NCI-H1436 (cell line): ENCODE data around the gene DCST2.

ENCODE experiments used
- DNase-seq: peaks from one replicate; lab custom pipeline; 2025; lab: John Stamatoyannopoulos, UW

The DCST2 gene

DNA sequence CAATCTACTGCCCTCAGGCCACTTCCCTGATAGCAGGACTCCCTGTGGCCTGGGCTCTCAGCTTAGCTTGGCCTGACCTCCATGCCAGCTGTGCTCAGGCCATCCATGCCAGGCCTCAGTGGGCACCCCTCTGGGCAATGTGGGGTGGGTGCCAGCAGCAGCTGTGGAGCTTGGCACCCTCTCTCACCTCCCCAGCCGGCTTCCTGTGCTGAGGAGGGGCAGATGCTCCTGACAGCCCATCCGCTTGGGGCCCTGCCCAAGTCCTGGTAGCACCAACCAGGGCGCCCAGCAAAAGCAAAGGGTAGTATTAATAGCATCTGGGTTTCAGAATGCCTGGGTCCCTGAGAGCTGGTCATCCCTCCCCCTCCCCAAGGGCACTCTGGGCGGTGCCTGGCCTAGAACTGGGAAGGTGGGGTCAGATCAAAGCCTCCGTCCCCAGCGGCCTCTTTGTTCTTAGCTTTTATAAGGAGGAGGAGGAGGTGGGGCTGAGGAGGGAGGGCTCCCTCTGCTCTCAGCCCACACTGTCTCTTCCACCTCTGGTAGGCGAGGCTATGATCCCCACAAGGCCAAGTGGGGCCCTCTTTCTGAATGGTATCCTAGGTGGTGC lies 36.1 kb upstream of the DCST2 start:
- DNase-seq, result no peak

DNA sequence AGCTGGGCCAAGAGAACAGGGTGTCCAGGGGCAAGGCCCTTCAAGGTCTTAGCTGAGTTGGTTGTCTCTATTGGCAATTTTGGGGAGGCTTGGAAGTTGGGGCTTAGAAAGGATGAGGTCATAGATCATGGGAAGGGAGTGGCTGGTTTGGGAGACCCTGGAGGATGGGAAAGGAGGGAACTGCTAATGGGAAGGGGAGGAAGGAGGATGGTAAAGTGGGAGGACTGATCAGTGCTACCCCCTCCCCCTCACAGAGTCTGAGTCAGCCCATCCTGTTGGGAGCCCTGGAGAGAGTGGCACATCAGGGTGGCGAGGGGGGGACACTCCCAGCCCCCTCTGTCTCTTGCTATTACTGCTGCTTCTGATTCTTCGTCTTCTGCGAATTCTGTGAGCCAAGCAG lies 35.0 kb upstream of the DCST2 start:
- no peak for DNase-seq

DNA sequence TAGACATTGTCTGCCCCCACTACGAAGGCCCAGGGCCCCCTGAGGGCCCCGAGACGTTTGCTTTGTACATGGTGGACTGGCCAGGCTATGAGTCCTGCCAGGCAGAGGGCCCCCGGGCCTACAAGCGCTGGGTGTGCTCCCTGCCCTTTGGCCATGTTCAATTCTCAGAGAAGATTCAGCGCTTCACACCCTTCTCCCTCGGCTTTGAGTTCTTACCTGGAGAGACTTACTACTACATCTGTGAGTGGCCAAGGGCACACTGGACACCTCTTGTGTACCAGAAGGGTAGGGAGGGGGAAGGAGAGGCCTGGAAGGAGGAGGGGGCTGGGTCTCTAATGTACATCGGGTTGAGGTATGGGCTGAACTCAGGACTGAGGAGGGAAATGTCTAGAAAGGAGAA lies 33.2 kb upstream of the DCST2 start:
- DNase-seq, result no peak

DNA sequence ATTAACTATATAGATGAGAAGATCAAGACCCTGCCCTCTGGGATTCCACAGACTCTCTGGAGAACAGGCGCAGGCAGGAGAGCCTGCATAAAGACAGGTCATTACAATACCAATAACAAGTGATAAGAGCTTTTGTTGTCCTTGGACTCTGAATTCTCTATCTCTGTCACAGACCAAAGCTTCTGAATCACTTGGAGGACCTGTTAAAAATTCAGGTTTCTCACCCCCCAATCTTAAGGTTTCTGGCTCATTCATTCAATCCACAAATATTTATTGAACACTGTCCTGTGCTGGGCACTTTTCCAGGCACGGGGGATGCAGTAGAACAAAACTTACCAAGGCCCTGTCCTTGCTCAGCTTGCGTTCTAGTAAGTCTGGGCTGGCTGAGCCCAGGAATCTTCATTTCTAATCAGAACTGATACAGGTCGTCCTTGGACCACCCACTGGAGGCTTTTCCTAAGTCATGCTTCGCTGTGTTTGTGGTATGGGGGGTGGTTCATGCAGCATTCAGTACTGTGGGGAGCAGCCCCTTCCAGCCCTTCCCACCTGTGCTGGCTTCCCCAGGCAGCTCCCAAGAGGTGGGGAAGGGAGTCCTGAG lies 31.4 kb upstream of the DCST2 start:
- DNase-seq, result no peak

DNA sequence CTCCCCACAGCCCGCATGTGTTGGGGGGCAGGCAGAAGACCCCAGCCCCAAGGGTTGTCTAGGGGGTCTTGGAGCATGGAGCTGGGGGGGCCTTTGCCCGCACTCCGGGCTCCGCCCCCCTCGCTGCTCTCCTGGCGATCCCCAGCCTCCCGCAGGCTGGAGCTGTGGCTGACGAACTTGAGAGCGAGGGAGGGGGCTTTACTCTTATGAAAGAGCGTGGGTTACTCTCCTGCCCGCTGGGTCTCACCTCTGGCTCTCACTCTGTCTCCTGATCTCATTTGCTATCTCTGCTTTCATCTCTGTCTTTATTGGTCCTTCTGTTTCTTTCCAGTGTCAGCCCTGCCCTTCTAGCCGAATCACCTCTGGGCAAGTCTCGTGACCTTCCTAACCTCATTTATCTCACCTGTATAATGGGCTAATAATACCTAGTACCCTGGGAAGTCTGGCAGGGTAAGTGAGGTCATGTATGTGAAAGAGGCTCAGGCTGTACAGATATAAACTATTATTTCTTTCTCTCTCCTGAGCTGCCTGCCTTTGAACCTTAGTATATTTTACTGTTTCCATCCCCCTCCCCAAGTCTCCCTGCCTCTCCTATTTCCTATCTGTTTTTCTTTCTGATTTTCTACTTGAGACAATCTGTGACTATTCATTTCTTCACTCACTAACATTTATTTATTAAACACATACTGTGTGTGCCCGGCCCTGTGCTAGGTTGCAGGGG lies 30.7 kb upstream of the DCST2 start:
- DNase-seq, result no peak

DNA sequence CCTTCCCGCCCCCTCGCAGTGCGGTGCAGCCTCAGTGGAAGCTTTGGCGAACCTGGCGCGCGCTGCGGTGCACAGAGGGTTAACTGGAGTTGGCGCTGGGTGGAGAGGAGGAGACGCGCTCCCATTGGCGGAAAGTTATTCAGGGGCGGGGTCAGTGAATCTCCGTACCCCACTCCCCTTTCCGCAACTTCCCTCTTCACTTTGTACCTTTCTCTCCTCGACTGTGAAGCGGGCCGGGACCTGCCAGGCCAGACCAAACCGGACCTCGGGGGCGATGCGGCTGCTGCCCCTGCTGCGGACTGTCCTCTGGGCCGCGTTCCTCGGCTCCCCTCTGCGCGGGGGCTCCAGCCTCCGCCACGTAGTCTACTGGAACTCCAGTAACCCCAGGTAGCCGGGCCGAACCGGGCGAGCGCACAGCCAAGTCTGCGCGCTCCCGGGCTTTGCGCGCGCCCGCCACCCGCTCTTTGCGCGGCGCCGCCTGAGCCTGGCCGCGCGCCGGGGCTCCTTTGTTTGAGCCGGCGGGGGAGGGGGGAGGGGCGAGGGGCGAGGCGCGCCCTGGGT lies 30.0 kb upstream of the DCST2 start, which contains the start of gene EFNA4:
TSS of gene EFNA4 (plus strand) at position 191 of the 561 bp plus-strand sequence. CDS start at position 275, 84 bp downstream.
- DNase-seq, result peak; percentile 47

DNA sequence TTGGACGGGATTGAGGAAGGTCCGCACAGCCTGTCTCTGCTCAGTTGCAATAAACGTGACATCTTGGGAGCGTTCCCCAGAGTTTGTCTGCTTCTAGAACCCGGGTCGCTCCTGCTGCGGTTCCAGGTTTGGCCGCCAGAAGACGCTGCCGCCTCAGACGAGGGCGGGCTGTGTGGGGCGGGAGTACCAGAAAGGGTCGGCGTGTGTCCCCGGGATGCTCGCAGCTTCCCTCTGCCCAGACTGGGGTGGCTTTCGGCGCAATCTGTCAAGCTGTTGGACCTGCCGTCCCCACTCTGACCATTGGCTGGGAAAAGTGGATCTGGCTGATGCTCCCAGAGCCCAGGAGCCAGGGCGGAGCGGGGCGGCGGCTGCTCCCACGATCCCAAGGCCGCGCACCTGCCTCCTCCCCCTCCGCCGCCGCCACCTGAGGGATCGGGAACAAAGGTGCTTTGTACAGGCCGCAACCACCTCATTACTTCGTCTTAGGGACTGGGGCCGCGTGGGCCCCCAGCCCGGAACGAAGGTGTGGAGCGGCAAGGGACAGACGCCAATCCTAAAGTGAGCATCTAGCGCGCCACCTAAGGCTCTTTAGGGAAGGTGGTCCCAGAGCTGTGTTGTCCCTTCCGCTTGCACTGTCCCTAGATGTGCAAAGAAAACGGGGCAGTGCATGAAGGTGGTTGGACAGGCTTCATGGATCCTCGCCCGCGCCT lies 29.3 kb upstream of the DCST2 start:
- DNase-seq, result peak; percentile 66

DNA sequence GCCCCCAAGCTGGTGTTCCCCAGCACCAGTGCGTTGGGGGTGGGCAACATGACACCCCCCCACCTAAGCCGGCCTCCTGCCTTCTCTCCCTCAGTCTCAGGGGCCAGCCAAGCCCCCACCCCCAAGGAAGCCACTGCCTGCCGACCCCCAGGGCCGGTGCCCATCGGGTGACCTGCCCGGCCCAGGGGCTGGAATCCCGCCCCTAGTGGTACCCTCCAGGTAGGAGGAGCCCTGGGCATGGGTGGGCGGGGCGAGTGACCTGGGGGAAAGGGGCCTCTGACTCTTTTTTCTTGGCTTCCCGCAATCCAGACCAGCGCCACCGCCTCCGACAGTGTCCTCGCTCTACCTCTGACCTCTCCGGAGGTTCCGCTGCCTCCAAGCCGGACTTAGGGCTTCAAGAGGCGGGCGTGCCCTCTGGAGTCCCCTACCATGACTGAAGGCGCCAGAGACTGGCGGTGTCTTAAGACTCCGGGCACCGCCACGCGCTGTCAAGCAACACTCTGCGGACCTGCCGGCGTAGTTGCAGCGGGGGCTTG lies 28.6 kb upstream of the DCST2 start:
- no peak for DNase-seq

DNA sequence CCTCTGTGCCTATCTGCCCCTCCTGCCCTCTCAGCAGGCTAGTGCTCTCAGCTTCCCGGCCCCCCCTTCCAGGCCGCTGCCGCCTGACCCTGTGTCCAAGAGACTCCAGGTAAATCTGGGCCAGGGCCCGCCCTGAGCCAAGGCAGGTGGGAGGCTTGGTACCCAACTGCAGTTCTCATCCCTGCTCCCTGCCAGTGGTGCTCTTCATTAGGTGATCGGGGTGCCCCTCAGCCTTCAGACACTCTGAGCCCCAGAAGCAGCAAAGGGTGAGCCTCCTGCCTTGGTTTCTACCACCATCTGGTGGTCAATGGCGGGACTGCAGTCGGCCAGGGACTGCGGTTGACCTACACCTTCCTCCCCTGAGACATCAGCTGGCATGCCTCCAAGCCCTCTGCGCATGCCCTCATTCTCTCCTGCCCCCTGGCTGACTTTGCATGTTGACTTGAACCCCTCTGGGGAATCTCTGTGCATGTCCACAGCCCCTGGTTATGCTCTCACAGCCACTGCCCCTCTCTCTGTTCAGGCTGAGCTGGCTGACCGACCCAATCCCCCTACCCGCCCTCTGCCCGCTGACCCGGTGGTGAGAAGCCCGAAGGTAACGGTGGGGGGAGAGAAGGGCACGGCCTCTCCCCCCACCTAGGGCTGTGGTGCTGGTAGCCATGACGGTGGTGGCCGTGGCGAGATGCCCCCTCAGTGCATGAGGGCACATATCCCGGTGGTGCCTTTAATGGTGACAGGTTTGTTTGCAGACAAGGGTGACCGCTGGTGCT lies 28.0 kb upstream of the DCST2 start:
- DNase-seq, result peak; percentile 92

DNA sequence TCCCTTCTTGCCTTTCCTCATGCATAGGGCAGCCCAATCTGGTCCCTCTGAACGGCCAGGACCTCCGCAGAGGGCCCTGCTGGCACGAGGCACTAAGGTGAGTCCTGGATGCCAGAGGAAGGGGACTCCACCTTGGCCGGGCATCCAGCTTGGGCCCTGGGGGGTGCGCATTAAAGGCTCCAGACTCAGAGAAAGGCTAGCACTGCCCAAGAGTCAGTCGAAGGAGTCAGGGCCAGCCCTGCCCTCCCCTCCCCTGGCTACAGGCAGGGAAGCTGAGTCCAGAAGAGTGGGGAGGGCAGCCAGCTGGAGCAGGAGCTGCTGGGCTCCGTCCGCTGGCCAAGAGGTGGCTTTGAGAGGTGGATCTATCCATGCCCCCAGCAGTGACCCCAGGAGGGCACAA lies 27.2 kb upstream of the DCST2 start:
- no peak for DNase-seq

DNA sequence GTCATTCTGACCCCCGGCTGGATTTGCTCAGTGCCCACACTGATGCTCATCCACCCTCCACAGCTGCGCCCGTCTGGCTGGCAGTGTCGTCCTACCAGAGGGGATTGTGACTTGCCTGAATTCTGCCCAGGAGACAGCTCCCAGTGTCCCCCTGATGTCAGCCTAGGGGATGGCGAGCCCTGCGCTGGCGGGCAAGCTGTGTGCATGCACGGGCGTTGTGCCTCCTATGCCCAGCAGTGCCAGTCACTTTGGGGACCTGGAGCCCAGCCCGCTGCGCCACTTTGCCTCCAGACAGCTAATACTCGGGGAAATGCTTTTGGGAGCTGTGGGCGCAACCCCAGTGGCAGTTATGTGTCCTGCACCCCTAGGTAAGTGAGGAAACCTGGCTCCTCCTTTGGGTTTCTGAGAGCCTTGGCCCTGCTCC lies 24.2 kb upstream of the DCST2 start:
- no peak for DNase-seq

DNA sequence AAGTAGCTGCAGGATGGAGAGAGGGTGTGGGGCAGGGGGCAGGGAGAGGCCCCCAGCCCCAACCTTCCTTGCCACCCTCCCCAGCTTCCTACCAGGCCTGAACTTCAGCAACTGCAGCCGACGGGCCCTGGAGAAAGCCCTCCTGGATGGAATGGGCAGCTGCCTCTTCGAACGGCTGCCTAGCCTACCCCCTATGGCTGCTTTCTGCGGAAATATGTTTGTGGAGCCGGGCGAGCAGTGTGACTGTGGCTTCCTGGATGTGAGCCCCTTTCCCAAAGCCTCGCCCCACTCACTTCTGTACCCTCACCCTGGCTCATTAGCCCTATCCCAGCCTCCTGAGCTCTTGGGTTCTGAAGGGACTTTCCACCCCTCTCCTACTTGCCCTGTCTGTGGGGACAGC lies 23.5 kb upstream of the DCST2 start:
- DNase-seq, result no peak

DNA sequence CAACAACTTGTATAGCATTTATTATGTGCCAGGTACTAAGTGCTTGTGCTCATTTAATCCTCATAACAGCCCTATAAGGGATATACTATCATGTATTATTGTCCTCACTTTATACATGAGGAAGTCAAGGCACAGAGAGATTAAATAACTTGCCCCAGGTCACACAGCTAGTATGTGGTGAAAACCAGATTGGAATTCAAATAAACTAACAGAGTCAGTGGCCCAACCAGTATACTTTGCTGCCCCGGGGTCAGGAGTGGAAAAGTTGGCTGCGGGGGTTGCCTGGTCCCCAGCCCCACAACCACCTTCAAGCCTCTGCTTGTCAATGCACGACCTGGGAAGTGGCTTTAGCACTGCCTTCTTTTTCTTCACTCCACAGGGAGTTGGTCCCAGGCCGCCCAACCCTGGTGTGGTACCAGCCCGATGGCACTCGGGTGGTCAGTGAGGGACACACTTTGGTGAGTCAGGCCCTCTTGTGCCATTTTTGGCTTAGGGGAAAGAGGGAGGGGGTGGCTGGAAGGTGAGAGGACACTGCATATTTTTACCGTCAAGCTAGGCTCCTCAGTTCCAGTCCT lies 20.0 kb upstream of the DCST2 start:
- DNase-seq, result no peak

DNA sequence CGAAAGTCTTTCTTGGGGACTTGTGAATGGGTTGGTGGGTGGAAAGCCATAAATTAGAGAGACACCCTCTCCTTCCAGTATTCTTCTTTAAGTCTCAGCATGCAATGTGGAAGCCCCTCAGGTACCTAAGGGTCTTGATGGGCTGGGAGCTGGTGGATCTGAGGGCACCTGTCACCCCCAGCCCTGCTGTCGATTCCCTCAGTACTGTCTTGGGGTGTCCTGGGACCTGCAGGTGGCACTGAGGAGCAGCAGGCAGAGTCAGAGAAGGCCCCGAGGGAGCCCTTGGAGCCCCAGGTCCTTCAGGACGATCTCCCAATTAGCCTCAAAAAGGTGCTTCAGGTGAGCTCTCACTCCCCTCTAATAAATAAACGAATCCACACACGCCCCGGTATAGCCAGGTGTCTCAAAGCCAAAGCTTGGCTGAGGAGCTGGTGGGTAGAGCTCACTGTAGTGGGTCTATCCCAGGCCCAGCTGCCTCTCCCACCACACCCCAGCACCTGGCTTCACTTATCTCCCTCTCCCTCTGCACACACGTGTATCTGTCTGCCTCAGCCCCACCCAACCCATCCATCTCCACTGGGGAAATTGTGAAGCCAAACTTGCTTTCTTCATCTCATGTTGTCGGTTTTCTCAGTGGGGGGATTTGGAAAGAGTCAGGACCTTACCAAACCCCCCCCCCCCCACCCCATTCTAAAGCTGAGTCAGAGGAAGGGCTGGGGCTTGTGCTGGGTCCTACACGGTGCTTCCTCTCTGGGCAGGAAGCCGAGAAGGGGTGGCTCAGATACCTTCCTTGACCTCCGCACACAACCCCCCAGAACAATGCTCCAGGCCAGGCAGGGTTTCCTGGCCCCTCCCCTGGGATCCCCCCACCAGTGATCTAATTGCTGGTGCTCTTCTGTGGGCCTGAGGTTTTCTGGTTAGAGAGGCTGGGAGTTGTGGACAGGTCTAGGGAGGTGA lies 19.1 kb upstream of the DCST2 start:
- peak; percentile 80 for DNase-seq

DNA sequence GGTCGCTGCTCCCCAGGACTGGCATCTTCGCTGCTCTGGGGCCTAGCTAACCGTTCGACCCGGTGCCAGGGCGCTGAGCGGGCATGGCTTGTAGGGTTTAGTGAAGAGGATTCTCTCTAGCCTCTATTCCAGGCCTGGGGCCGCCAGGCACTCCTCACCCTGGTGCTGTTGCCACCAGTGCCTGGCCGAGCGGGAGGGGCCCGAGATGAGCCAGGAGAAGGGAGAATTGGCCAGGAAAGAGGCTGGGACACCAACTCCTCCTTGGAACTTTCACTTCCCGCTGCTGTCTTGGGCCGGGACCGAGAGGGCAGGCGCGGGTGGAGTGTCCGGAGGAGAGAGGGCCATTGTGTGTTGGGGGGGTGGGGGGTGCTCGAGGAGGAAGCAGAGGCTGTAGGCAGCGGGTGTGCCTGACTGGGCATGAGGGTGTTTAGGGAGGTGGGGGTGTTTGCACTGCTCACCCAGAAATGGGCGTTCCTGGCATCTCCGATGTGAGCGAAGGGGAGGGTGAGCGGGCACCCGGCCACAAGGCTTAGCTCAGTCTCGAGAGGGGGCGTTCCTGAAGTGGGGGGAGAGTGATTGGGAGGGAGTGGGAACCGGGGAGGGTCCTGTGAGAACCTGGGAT lies 18.3 kb upstream of the DCST2 start:
- DNase-seq, result peak; percentile 51

DNA sequence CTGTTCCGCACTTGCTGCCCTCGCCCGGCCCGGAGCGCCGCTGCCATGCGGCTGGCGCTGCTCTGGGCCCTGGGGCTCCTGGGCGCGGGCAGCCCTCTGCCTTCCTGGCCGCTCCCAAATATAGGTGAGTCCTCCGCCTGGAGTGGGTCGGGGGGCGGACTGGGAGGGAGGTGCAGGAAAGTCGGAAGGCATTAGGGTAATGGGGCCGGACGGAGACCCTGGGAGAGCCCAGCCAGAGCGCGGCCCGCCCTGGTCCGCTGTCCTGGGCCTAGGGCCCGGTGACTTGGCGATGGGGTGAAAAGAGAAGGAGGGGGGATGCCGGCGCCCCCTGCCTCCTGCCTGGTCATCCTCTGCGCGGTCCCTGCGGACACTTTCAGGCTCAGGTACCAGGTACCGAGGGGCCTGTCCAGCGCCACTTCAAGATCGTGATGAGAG lies 17.8 kb upstream of the DCST2 start:
- DNase-seq, result no peak

DNA sequence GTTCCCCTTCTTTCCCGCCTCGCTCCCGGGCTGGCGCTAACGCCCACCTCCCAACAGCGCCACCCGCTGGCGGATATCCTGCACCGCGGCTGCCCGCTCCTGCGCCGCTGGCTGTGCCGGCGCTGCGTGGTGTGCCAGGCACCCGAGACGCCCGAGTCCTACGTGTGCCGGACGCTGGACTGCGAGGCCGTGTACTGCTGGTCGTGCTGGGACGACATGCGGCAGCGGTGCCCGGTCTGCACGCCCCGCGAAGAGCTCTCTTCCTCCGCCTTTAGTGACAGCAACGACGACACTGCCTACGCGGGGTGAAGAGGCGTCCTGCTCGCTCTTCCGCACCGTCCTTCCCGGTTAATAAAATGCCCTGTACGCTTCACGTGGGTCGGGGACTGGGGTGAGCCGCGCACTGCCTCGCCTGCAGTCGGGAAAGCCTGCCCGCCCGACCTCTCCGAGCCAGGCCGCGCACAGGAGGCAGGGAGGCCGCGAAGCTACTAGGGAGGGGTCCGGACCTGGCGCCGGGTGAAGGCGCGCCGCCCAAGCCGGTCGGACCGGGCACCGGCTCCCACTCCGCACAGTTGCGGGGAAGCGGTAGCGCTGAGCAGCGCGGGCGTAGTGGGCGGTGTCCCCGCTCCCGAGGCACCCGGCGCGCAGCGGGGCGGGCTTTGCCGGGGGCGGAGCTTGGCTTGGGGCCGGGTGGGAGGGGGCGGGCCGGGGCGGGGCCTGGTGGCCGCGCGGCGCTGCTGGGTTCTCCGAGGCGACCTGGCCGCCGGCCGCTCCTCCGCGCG lies 17.2 kb upstream of the DCST2 start, which contains the start of gene ADAM15:
TSS of gene ADAM15 (plus strand) at position 757 of the 782 bp plus-strand sequence. CDS start 71 bp downstream, outside the sequence.
- DNase-seq, result peak; percentile 63
